PC-9 (cell line): ENCODE results near the gene CNTNAP2. TPM values are rescaled to one million over a fixed set of nuclear protein-coding genes. Genes with fewer than 3 reads are reported as not detected.

Source experiments
- BruUV-seq: library from RNA; stranded (reverse); fragments of 400-500 nt; replicated peaks from 2 replicates; lab custom pipeline; 2021; lab: Mats Ljungman, UMichigan
- CTCF ChIA-PET: fragments of 300-600 bp; sonication (Branson Sonifier 250); formaldehyde crosslinking; loops from one replicate; lab custom pipeline; 2022; ENCODE audit warnings: antibody characterized with exemption; lab: Charles Lee
- POLR2A ChIA-PET: fragments of 300-600 bp; sonication (Branson Sonifier 250); formaldehyde crosslinking; loops from one replicate; lab custom pipeline; 2022; ENCODE audit warnings: antibody characterized with exemption; ENCODE audit not compliant: unreplicated experiment; lab: Charles Lee
- DNase-seq, 2 experiments: peaks; one replicate each; pipeline versions ENCODE4 v3.0.0 to v3.0.0-alpha.2; 2015 to 2022; ENCODE audit warnings: mixed read lengths in 1 of 2
- H2AFZ ChIP-seq: fragments of 200-600 bp; sonication (generic); 2 replicates; pipeline ENCODE4 v1.8.1; 2017; ENCODE audit warnings: antibody characterized with exemption
- H3F3A ChIP-seq: fragments of 200-600 bp; sonication (generic); 2 replicates; pipeline ENCODE4 v1.8.1; 2017; ENCODE audit warnings: antibody characterized with exemption, mild to moderate bottlenecking, low read depth; ENCODE audit not compliant: insufficient read depth
- H3K27ac ChIP-seq: fragments of 200-600 bp; sonication (generic); 2 replicates; pipeline ENCODE4 v1.6.1; 2016; ENCODE audit warnings: mixed run types
- H3K27me3 ChIP-seq: fragments of 200-600 bp; sonication (generic); 2 replicates; pipeline ENCODE4 v1.6.1; 2016; ENCODE audit warnings: low read depth, mixed run types; ENCODE audit not compliant: insufficient read depth
- H3K36me3 ChIP-seq: fragments of 200-600 bp; sonication (generic); 2 replicates; pipeline ENCODE4 v1.6.1; 2016; ENCODE audit warnings: low read depth, mixed run types
- H3K4me1 ChIP-seq: fragments of 200-600 bp; sonication (generic); replicated peaks from 2 replicates; pipeline ENCODE4 v1.6.1; 2016; ENCODE audit warnings: mixed run types; ENCODE audit not compliant: insufficient read depth
- H3K4me2 ChIP-seq: fragments of 200-600 bp; sonication (generic); 2 replicates; pipeline ENCODE4 v1.6.1; 2017; ENCODE audit warnings: mixed run types
- H3K4me3 ChIP-seq: fragments of 200-600 bp; sonication (generic); 2 replicates; pipeline ENCODE4 v1.6.1; 2016; ENCODE audit warnings: mixed run types
- H3K79me2 ChIP-seq: fragments of 200-600 bp; sonication (generic); 2 replicates; pipeline ENCODE4 v1.6.1; 2017; ENCODE audit warnings: low read depth, mixed run types
- H3K9me2 ChIP-seq: fragments of 200-600 bp; sonication (generic); 2 replicates; pipeline ENCODE4 v1.8.1; 2017; ENCODE audit warnings: mild to moderate bottlenecking; ENCODE audit not compliant: insufficient read depth
- H3K9me3 ChIP-seq: fragments of 200-600 bp; sonication (generic); 2 replicates; pipeline ENCODE4 v1.8.1; 2016; ENCODE audit warnings: low read depth; ENCODE audit not compliant: insufficient read depth
- H4K20me1 ChIP-seq: fragments of 200-600 bp; sonication (generic); 2 replicates; pipeline ENCODE4 v1.8.1; 2017; ENCODE audit not compliant: insufficient read depth
- EZH2 ChIP-seq: fragments of 200-600 bp; sonication (generic); IDR thresholded peaks from 2 replicates; pipeline ENCODE4 v1.8.0; 2017; ENCODE audit warnings: antibody characterized with exemption, low read depth
- intact Hi-C: fragments of 100-400 bp; cut with micrococcal nuclease; formaldehyde crosslinking; loops from one replicate; pipeline ENCODE4 v1.10.0; 2022; ENCODE audit not compliant: unreplicated experiment
- total RNA-seq: library from RNA; stranded (reverse); gene quantifications from 2 replicates; pipeline ENCODE4 v1.2.3, GENCODE V29; 2021
- TF ChIP-seq, protein P1 (sequence below): fragments of 200-600 bp; sonication (generic); conservative IDR thresholded peaks from 2 replicates; pipeline ENCODE4 v1.6.1; 2017; ENCODE audit warnings: mixed run types, antibody characterized with exemption, mild to moderate bottlenecking, moderate library complexity

The CNTNAP2 gene
- total RNA-seq, 1 experiment from 2014 or later, result not detected

DNA sequence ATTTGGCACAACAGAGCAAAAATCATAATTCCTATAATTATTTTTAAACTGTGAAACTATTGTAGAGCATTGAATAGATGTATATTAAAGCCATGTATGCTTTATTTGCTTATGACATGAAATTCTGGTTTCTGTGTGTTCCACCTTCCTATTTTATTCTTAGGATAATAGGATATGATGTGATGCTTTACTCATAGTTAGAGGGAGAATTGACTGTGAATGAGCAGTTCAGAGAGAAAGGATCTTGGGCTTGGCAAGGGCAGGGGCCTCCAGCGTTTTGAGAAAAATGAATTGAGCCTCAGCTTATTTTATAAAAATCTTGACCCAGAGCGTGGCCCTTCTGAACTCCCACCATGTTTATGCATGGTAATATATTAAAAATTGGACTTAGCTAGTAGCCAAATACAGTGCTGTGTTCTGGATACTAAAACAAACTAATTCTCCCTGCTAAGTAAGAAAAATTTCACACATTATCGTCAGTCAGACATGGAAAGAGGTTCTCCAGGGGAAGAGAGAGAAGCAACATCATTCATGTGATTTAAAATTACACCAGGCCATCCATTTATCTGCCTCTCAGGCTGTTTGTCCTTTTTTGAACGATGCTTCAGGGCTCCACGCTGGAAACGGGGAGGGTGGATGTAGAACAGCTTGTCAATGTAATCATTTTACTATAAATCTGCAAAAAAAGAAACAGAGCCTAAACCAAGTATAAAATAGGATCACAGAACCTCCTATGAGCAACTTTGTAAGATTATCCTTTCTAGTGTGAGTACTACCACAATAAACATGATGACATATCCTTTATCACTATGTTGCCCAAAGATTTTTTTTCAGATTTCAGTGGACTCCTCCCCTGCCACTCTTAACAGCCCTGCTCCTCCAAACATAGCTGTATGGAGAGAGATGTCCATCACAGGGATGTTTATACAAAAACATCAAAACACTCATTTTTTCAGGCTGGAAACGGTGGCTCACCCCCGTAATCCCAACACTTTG, 2215.9 kb downstream of the CNTNAP2 start:
- POLR2A ChIA-PET, result no interaction called here
- Histone ChIP-seq H3K27ac (no peak overlapping the region), H3K27me3 (peaks cover 46% of the 10 kb centered on the region), H3K4me2 (no peak overlapping the region), H3K36me3 (no peaks in the 10 kb centered on the region), H3K4me3 (no peak overlapping the region), H3F3A (no peaks in the 10 kb centered on the region), H3K79me2 (no peaks in the 10 kb centered on the region), H3K4me1 (no peaks in the 10 kb centered on the region), H2AFZ (no peak overlapping the region), H4K20me1 (no peaks in the 10 kb centered on the region), H3K9me2 (no peaks in the 10 kb centered on the region), H3K9me3 (no peaks in the 10 kb centered on the region)
- DNase-seq, result no peak
- BruUV-seq, result no TSS peak
- CTCF ChIA-PET, result no interaction called here
- intact Hi-C loops, result no loop called here
- TF ChIP-seq, protein P1, sequence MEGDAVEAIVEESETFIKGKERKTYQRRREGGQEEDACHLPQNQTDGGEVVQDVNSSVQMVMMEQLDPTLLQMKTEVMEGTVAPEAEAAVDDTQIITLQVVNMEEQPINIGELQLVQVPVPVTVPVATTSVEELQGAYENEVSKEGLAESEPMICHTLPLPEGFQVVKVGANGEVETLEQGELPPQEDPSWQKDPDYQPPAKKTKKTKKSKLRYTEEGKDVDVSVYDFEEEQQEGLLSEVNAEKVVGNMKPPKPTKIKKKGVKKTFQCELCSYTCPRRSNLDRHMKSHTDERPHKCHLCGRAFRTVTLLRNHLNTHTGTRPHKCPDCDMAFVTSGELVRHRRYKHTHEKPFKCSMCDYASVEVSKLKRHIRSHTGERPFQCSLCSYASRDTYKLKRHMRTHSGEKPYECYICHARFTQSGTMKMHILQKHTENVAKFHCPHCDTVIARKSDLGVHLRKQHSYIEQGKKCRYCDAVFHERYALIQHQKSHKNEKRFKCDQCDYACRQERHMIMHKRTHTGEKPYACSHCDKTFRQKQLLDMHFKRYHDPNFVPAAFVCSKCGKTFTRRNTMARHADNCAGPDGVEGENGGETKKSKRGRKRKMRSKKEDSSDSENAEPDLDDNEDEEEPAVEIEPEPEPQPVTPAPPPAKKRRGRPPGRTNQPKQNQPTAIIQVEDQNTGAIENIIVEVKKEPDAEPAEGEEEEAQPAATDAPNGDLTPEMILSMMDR, result no peak
- TF ChIP-seq EZH2, result no peak

DNA sequence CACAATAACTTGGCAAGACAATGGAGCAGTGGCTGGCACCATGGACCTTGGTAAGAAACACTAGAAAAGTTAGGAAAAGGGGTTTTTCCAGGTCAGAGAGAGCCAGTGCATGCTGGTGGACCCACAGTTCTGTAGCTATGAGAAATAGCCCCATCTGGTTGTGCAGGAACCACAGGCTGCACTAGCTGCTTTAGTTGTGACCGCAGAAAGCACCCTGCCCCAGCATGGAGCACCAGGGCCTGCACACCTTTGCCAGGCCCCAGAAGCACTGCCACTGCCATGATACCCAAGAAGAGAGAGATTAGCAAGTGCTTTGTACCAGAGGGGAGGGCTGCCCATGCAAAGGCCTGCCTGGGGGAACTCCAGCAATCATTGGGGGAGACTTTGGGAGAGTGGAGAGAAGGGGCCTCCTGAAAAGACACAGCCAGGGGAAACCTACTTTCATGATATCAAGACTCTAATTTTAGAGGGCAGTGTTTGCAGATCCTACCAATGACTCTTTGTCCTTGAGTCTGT, 2217.9 kb downstream of the CNTNAP2 start:
- Histone ChIP-seq H3K9me2 (no peaks in the 10 kb centered on the region), H3K36me3 (no peaks in the 10 kb centered on the region), H3K4me3 (no peak overlapping the region), H3K4me2 (no peak overlapping the region), H3F3A (no peaks in the 10 kb centered on the region), H3K79me2 (no peaks in the 10 kb centered on the region), H3K27ac (no peak overlapping the region), H3K27me3 (peaks cover 60% of the 10 kb centered on the region), H3K4me1 (no peaks in the 10 kb centered on the region), H4K20me1 (no peaks in the 10 kb centered on the region), H2AFZ (no peak overlapping the region), H3K9me3 (no peaks in the 10 kb centered on the region)
- TF ChIP-seq EZH2, result no peak
- no peak for DNase-seq
- intact Hi-C loops, result no loop called here
- ChIA-PET POLR2A (no interaction called here), CTCF (no interaction called here)
- BruUV-seq, result no TSS peak

DNA sequence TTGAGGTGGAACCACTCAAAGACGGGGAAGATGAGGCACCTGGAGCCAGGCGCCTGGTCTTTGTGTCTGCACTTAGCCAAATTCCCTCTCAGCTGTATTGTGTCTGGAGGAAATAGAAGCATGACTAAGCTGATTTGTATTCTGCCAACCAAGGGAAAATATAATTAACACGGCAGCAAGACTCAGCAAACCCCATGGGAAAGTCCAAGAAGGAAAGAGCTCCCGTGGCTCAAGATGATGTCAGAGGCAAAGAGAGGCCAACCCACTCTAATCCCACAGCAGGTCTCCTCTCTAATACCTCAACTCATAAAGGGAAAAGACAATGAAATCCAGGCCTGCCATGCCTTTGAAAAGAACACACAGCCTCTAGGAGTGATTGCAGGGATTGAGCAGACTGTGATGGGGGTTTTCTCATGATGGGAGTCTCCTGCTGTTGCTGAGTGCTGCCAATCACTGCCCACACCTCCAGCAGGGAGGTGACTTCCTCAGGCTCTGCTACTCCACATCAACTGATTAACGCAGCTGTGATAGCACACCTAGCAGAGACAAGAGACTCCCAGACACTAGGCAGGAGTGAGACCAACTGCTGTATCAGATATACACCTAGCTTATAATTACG, 2218.5 kb downstream of the CNTNAP2 start:
- Histone ChIP-seq H3K36me3 (no peaks in the 10 kb centered on the region), H3K9me2 (no peaks in the 10 kb centered on the region), H3K79me2 (no peaks in the 10 kb centered on the region), H3K4me3 (no peak overlapping the region), H3F3A (no peaks in the 10 kb centered on the region), H3K27ac (no peak overlapping the region), H3K4me1 (no peaks in the 10 kb centered on the region), H3K4me2 (no peak overlapping the region), H2AFZ (no peak overlapping the region), H3K9me3 (no peaks in the 10 kb centered on the region), H4K20me1 (no peaks in the 10 kb centered on the region), H3K27me3 (peaks cover 66% of the 10 kb centered on the region)
- intact Hi-C loops, result no loop called here
- no TSS peak for BruUV-seq
- CTCF ChIA-PET, result no interaction called here
- TF ChIP-seq, protein P1, result no peak
- no peak for TF ChIP-seq EZH2
- DNase-seq, result no peak
- POLR2A ChIA-PET, result no interaction called here
